ENCODE results near the gene ARID3B. TPM values are rescaled to one million over a fixed set of nuclear protein-coding genes. Genes with fewer than 3 reads are reported as not detected.
A peak's percentile ranks its signal among the peaks of the same experiment; 100 is the strongest.

Gene ARID3B
- polyA plus RNA-seq, 1 of the 3 experiments (the other 2 are of a cell fraction) = 3.0 TPM

GRCh38 chr15:74519311-74519710, 21.7 kb upstream of the ARID3B start:
- Histone ChIP-seq H3K4me2 (no peak overlapping the region), H3K27ac (ENCODE audit: low read depth in 2 of 2, low read length in 1 of 2) (peak overlapping the region in 1 of 2 experiments; percentile 16; a peak in 1 of 4 replicates)

More at GRCh38 chr15:74519311-74519710, 21.7 kb upstream of the ARID3B start:
- Histone ChIP-seq H3K79me2 (ENCODE audit: insufficient read depth) (no peaks in the 10 kb centered on the region), H2AFZ (ENCODE audit: low read depth) (no peak overlapping the region), H4K20me1 (ENCODE audit: insufficient read depth) (no peaks in the 10 kb centered on the region), H3K4me1 (ENCODE audit: control insufficient read depth in 1 of 2, insufficient read depth in 2 of 2, low read depth in 1 of 2, low read length in 1 of 2) (no peaks in the 10 kb centered on the region; a peak in 1 of 4 replicates), H3K4me3 (ENCODE audit: low read depth in 2 of 2, low read length in 1 of 2) (no peak overlapping the region), H3K9me3 (no peaks in the 10 kb centered on the region), H3K27me3 (ENCODE audit: insufficient read depth) (no peaks in the 10 kb centered on the region), H3K36me3 (replicated peaks in 1 of 2; ENCODE audit: control insufficient read depth in 1 of 2, insufficient read depth in 2 of 2, low read length in 1 of 2) (no peaks in the 10 kb centered on the region), H3K9ac (no peak overlapping the region), H3F3A (replicated peaks; ENCODE audit: insufficient read depth) (peaks cover 7% of the 10 kb centered on the region), H3K9me2 (no peaks in the 10 kb centered on the region)
- POLR2A ChIA-PET = no interaction called here
- CTCF ChIA-PET = no interaction called here
- no peak for DNase-seq
- 67% methylated on average over 4 of the region's 4 CpGs for WGBS (ENCODE audit: low lambda C conversion rate)
- TF ChIP-seq ZBTB33 (IDR thresholded peaks at IDR 0.05; ENCODE audit: borderline replicate concordance, low read depth) (no peak), EP300 (IDR thresholded peaks at IDR 0.05; ENCODE audit: borderline replicate concordance in 1 of 2, low read depth in 1 of 2, low read length in 1 of 2) (peak in 1 of 2 experiments; percentile 34; a peak in 1 of 4 replicates), TAF1 (IDR thresholded peaks at IDR 0.05; ENCODE audit: borderline replicate concordance, low read depth, low read length) (no peak), USF2 (IDR thresholded peaks at IDR 0.05; ENCODE audit: borderline replicate concordance, low read depth, low read length) (no peak), TCF12 (IDR thresholded peaks at IDR 0.05) (no peak), CTCF (IDR thresholded peaks at IDR 0.05) (no peak), SIN3A (IDR thresholded peaks at IDR 0.05; ENCODE audit: borderline replicate concordance, low read depth, low read length) (no peak), FOSL2 (IDR thresholded peaks at IDR 0.05; ENCODE audit: borderline replicate concordance, low read depth) (peak; percentile 49), NFIC (IDR thresholded peaks at IDR 0.05; ENCODE audit: borderline replicate concordance) (no peak), GATA2 (CRISPR knock-in tag; IDR thresholded peaks at IDR 0.05) (no peak), GABPA (IDR thresholded peaks at IDR 0.05; ENCODE audit: low read depth) (no peak), RXRA (IDR thresholded peaks at IDR 0.05; ENCODE audit: borderline replicate concordance, low read depth) (peak; percentile 73; the same call in 1 of the 2 replicates), IRF3 (IDR thresholded peaks at IDR 0.05; ENCODE audit: low read depth, low read length) (no peak), NRF1 (IDR thresholded peaks at IDR 0.05; ENCODE audit: low read depth, low read length) (no peak), RAD21 (IDR thresholded peaks at IDR 0.05; ENCODE audit: low read length) (no peak)

Measured in SK-N-SH (cell line).